Measurements from ENCODE around the gene PAPLN.
"Not testable (repeated sequence)": the region's sequence is repeated elsewhere in the genome, so short reads cannot be mapped to it uniquely, and the experiment has no call there.

The PAPLN gene

GRCh38 chr14:73305499-73305898, 68.2 kb downstream of the PAPLN start:
- DNase-seq, result no peak

- DNase-seq, result no peak
Observed at GRCh38 chr14:73307261-73307660, 70.0 kb downstream of the PAPLN start.

- not testable (repeated sequence) for DNase-seq
Observed at GRCh38 chr14:73309207-73309606, 71.9 kb downstream of the PAPLN start.

GRCh38 chr14:73311708-73312030, 74.4 kb downstream of the PAPLN start:
- no peak for DNase-seq

GRCh38 chr14:73312687-73313086, 75.4 kb downstream of the PAPLN start:
- DNase-seq, result no peak

GRCh38 chr14:73313151-73313550, 75.8 kb downstream of the PAPLN start:
- no peak for DNase-seq

GRCh38 chr14:73323896-73324399, 86.6 kb downstream of the PAPLN start:
- no peak for DNase-seq

Measured in NCI-H2227 treated with DMSO at 0.1 percent for 48 hours (cell line).